Stimulated activated effector memory CD8-positive, alpha-beta T cell treated with anti-CD3 and anti-CD28 coated beads, Interleukin-12 subunit alpha, Interleukin-12 subunit beta, amount 100 ng/mL, for 72 hours (primary cell): ENCODE measurements around the gene BAHCC1.

Source experiments
- ATAC-seq: fragments of 150-1000 bp; cut with Tn5 transposase; 2 replicates; pipeline ENCODE4 v1.10.0; 2021
- DNase-seq, 2 donors: peaks; one replicate each; pipeline ENCODE4 v3.0.0; 2021 to 2022; ENCODE audit warnings: low spot score in 2 of 2
- H3K27ac Mint-ChIP-seq: one replicate; pipeline ENCODE4 v1.8.0; 2022; ENCODE audit warnings: mild to moderate bottlenecking, mixed read lengths
- H3K36me3 Mint-ChIP-seq: one replicate; pipeline ENCODE4 v1.8.0; 2022; ENCODE audit warnings: mild to moderate bottlenecking, mixed read lengths
- H3K4me1 Mint-ChIP-seq: one replicate; pipeline ENCODE4 v1.8.0; 2022; ENCODE audit warnings: mixed read lengths
- H3K4me3 Mint-ChIP-seq: one replicate; pipeline ENCODE4 v1.8.0; 2022; ENCODE audit warnings: mild to moderate bottlenecking, mixed read lengths
- H3K9me3 Mint-ChIP-seq: one replicate; pipeline ENCODE4 v1.8.0; 2022; ENCODE audit warnings: mixed read lengths

Gene BAHCC1

GRCh38 chr17:81389585-81389984 is 5.7 kb upstream of the BAHCC1 start:
- Mint-ChIP-seq H3K27ac (peak overlapping the region; percentile 20), H3K4me1 (peaks cover 6% of the 10 kb centered on the region), H3K4me3 (no peak overlapping the region), H3K9me3 (no peaks in the 10 kb centered on the region), H3K36me3 (peaks cover 6% of the 10 kb centered on the region)
- DNase-seq (no peak), ATAC-seq (no peak)

- ATAC-seq (no peak), DNase-seq (no peak)
- Mint-ChIP-seq H3K9me3 (no peaks in the 10 kb centered on the region), H3K27ac (peak overlapping the region; percentile 20), H3K4me1 (peaks cover 11% of the 10 kb centered on the region), H3K36me3 (peaks cover 9% of the 10 kb centered on the region), H3K4me3 (no peak overlapping the region)
These were observed 5.0 kb upstream of the BAHCC1 start for GRCh38 chr17:81390029-81390872.

GRCh38 chr17:81390873-81391255 is 4.4 kb upstream of the BAHCC1 start:
- H3K4me1 Mint-ChIP-seq = peaks cover 14% of the 10 kb centered on the region
- ATAC-seq (no peak), DNase-seq (no peak)
- H3K27ac Mint-ChIP-seq = no peak overlapping the region
- H3K36me3 Mint-ChIP-seq = peaks cover 12% of the 10 kb centered on the region
- no peak overlapping the region for H3K4me3 Mint-ChIP-seq
- no peaks in the 10 kb centered on the region for H3K9me3 Mint-ChIP-seq

- peaks cover 14% of the 10 kb centered on the region for H3K4me1 Mint-ChIP-seq
- DNase-seq (no peak), ATAC-seq (no peak)
- no peak overlapping the region for H3K27ac Mint-ChIP-seq
- H3K36me3 Mint-ChIP-seq = peaks cover 12% of the 10 kb centered on the region
- no peak overlapping the region for H3K4me3 Mint-ChIP-seq
- no peaks in the 10 kb centered on the region for H3K9me3 Mint-ChIP-seq
These were observed 3.8 kb upstream of the BAHCC1 start for GRCh38 chr17:81391293-81391935.

- peaks cover 12% of the 10 kb centered on the region for H3K36me3 Mint-ChIP-seq
- H3K4me3 Mint-ChIP-seq = peak overlapping the region; percentile 28
- ATAC-seq (no peak), DNase-seq (no peak)
- H3K9me3 Mint-ChIP-seq = no peaks in the 10 kb centered on the region
- H3K4me1 Mint-ChIP-seq = peaks cover 14% of the 10 kb centered on the region
- H3K27ac Mint-ChIP-seq = no peak overlapping the region
These were observed 3.0 kb upstream of the BAHCC1 start for GRCh38 chr17:81391936-81392908.

- peak overlapping the region; percentile 28 for H3K4me3 Mint-ChIP-seq
- H3K27ac Mint-ChIP-seq = no peak overlapping the region
- H3K4me1 Mint-ChIP-seq = peaks cover 14% of the 10 kb centered on the region
- DNase-seq (no peak), ATAC-seq (no peak)
- H3K36me3 Mint-ChIP-seq = peaks cover 16% of the 10 kb centered on the region
- no peaks in the 10 kb centered on the region for H3K9me3 Mint-ChIP-seq
These were observed 2.2 kb upstream of the BAHCC1 start for GRCh38 chr17:81392909-81393654.

- Mint-ChIP-seq H3K4me1 (peaks cover 17% of the 10 kb centered on the region), H3K4me3 (peak overlapping the region; percentile 68), H3K36me3 (peaks cover 17% of the 10 kb centered on the region), H3K27ac (no peak overlapping the region), H3K9me3 (no peaks in the 10 kb centered on the region)
- DNase-seq = peak; percentile 74 to 95
- peak; percentile 66 for ATAC-seq
These were observed 1.4 kb upstream of the BAHCC1 start for GRCh38 chr17:81393684-81394376.

GRCh38 chr17:81394377-81394920 is 808 bp upstream of the BAHCC1 start:
- ATAC-seq = no peak
- Mint-ChIP-seq H3K9me3 (no peaks in the 10 kb centered on the region), H3K4me1 (peaks cover 20% of the 10 kb centered on the region), H3K27ac (no peak overlapping the region), H3K4me3 (peak overlapping the region; percentile 68), H3K36me3 (peaks cover 17% of the 10 kb centered on the region)
- no peak for DNase-seq

GRCh38 chr17:81395600-81396277 is 482 bp downstream of the BAHCC1 start:
- no peak overlapping the region for H3K27ac Mint-ChIP-seq
- no peaks in the 10 kb centered on the region for H3K9me3 Mint-ChIP-seq
- peaks cover 27% of the 10 kb centered on the region for H3K4me1 Mint-ChIP-seq
- H3K36me3 Mint-ChIP-seq = peaks cover 17% of the 10 kb centered on the region
- DNase-seq = no peak
- no peak for ATAC-seq
- peak overlapping the region; percentile 68 for H3K4me3 Mint-ChIP-seq

- no peak overlapping the region for H3K27ac Mint-ChIP-seq
- H3K9me3 Mint-ChIP-seq = no peaks in the 10 kb centered on the region
- H3K4me1 Mint-ChIP-seq = peaks cover 30% of the 10 kb centered on the region
- H3K36me3 Mint-ChIP-seq = peaks cover 17% of the 10 kb centered on the region
- DNase-seq (no peak), ATAC-seq (no peak)
- H3K4me3 Mint-ChIP-seq = peak overlapping the region; percentile 77
These were observed 1.0 kb downstream of the BAHCC1 start for GRCh38 chr17:81396278-81396721.

GRCh38 chr17:81396722-81397313 is 1.6 kb downstream of the BAHCC1 start:
- peaks cover 30% of the 10 kb centered on the region for H3K4me1 Mint-ChIP-seq
- H3K27ac Mint-ChIP-seq = no peak overlapping the region
- ATAC-seq = no peak
- H3K9me3 Mint-ChIP-seq = no peaks in the 10 kb centered on the region
- H3K36me3 Mint-ChIP-seq = peaks cover 20% of the 10 kb centered on the region
- H3K4me3 Mint-ChIP-seq = peak overlapping the region; percentile 77
- peak; percentile 33 to 72 for DNase-seq

- Mint-ChIP-seq H3K9me3 (no peaks in the 10 kb centered on the region), H3K4me3 (peak overlapping the region; percentile 77), H3K36me3 (peaks cover 24% of the 10 kb centered on the region), H3K4me1 (peaks cover 30% of the 10 kb centered on the region), H3K27ac (no peak overlapping the region)
- no peak for ATAC-seq
- DNase-seq = no peak
These were observed 2.3 kb downstream of the BAHCC1 start for GRCh38 chr17:81397314-81398175.
